ENCODE data around the gene VAV3. TPM values are rescaled to one million over a fixed set of nuclear protein-coding genes. Genes with fewer than 3 reads are reported as not detected.

The VAV3 gene
- total RNA-seq, 1 donor from 2014 or later, result 25.8 TPM

DNA sequence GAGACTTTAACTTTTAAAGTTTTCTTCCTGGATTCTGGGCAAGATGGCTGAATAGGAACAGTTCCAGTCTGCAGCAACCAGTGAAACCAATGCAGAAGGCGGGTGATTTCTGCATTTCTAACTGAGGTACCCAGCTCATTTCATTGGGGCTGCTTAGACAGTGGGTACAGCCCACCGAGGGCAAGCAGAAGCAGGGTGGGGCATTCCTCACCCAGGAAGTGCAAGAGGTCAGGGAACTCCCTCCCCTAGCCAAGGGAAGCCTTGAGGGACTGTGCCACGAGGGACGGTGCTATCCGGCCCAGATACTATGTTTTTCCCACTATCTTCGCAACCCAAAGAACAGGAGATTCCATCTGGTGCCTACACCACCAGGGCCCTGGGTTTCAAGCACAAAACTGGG, 121.0 kb downstream of the VAV3 start:
- H3K9me3 Mint-ChIP-seq (ENCODE audit: unreplicated experiment), result peaks cover 5% of the 10 kb centered on the region
- no peaks in the 10 kb centered on the region for H3K27me3 Mint-ChIP-seq (ENCODE audit: unreplicated experiment)
- peaks cover 14% of the 10 kb centered on the region for H3K36me3 Mint-ChIP-seq (ENCODE audit: unreplicated experiment)
- TF ChIP-seq, protein P1, sequence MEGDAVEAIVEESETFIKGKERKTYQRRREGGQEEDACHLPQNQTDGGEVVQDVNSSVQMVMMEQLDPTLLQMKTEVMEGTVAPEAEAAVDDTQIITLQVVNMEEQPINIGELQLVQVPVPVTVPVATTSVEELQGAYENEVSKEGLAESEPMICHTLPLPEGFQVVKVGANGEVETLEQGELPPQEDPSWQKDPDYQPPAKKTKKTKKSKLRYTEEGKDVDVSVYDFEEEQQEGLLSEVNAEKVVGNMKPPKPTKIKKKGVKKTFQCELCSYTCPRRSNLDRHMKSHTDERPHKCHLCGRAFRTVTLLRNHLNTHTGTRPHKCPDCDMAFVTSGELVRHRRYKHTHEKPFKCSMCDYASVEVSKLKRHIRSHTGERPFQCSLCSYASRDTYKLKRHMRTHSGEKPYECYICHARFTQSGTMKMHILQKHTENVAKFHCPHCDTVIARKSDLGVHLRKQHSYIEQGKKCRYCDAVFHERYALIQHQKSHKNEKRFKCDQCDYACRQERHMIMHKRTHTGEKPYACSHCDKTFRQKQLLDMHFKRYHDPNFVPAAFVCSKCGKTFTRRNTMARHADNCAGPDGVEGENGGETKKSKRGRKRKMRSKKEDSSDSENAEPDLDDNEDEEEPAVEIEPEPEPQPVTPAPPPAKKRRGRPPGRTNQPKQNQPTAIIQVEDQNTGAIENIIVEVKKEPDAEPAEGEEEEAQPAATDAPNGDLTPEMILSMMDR (IDR thresholded peaks at IDR 0.05; ENCODE audit: partially characterized antibody, unreplicated experiment), result no peak
- no peak overlapping the region for H3K4me3 Mint-ChIP-seq (ENCODE audit: unreplicated experiment)
- no peak for DNase-seq
- peaks cover 4% of the 10 kb centered on the region for H3K4me1 Mint-ChIP-seq (ENCODE audit: low read depth, unreplicated experiment)
- no peak overlapping the region for H3K27ac Mint-ChIP-seq (ENCODE audit: unreplicated experiment)

DNA sequence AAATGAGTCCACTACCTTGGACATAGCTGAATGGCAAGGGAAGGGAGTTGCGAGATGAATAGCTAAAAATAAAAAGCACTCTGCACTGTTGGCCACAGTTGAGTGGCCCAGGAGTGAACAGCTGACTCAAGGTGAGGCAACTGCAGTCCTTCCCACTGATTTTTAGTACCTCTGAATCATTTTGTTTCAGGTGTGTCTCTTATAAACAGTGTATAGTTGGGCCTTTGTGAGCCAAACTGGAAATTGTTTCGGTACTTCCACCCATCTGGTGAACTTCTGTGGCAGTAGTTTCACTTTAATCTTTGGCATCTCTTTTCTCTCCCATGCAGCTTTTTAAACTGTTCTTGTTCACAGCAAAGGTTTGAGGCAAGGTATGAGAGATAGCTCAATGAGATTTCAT, 122.7 kb downstream of the VAV3 start:
- no peak for DNase-seq
- Mint-ChIP-seq H3K36me3 (ENCODE audit: unreplicated experiment) (peaks cover 7% of the 10 kb centered on the region), H3K4me3 (ENCODE audit: unreplicated experiment) (no peak overlapping the region), H3K4me1 (ENCODE audit: low read depth, unreplicated experiment) (peaks cover 4% of the 10 kb centered on the region), H3K27me3 (ENCODE audit: unreplicated experiment) (no peaks in the 10 kb centered on the region), H3K9me3 (ENCODE audit: unreplicated experiment) (peaks cover 4% of the 10 kb centered on the region), H3K27ac (ENCODE audit: unreplicated experiment) (no peak overlapping the region)
- TF ChIP-seq, protein P1 (IDR thresholded peaks at IDR 0.05; ENCODE audit: partially characterized antibody, unreplicated experiment), result no peak

DNA sequence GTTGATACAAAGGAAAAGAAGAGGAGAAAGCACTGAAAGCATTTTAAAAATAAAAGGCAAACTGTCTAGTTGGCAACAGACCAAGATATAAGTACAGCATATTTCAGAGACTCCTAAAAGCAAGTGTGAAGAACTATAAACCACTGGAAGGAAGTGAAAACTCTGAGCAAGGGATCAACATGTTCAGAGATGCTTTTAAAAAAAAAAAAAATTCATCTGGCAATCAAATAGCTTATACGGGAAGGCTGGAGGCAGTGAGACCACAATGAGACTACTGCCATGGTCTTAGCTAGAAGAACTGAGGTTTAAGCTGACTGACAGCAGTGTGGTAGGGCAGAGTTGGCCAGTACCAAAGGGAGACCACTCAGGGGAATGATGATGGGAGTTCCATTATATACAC, 124.3 kb downstream of the VAV3 start:
- Mint-ChIP-seq H3K36me3 (ENCODE audit: unreplicated experiment) (peaks cover 4% of the 10 kb centered on the region), H3K27me3 (ENCODE audit: unreplicated experiment) (no peaks in the 10 kb centered on the region), H3K4me3 (ENCODE audit: unreplicated experiment) (no peak overlapping the region), H3K4me1 (ENCODE audit: low read depth, unreplicated experiment) (peaks cover 4% of the 10 kb centered on the region), H3K9me3 (ENCODE audit: unreplicated experiment) (peaks cover 2% of the 10 kb centered on the region), H3K27ac (ENCODE audit: unreplicated experiment) (no peak overlapping the region)
- DNase-seq, result no peak
- TF ChIP-seq, protein P1 (IDR thresholded peaks at IDR 0.05; ENCODE audit: partially characterized antibody, unreplicated experiment), result no peak

DNA sequence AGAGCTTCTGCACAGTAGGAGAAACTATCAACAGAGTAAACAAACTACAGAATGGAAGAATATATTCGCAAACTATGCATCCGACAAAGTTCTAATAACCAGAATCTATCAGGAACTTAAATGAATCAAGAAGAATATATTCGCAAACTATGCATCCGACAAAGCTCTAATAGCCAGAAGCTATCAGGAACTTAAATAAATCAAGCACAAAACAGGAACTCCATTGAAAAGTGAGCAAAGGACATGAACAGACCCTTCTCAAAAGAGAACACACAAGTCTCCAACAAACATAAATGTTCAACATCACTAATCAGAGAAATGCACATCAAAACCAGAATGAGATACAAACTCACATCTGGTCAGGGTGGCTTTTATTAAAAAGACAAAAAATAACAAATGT, 126.9 kb downstream of the VAV3 start:
- Mint-ChIP-seq H3K27me3 (ENCODE audit: unreplicated experiment) (no peaks in the 10 kb centered on the region), H3K27ac (ENCODE audit: unreplicated experiment) (no peak overlapping the region)
- TF ChIP-seq, protein P1 (IDR thresholded peaks at IDR 0.05; ENCODE audit: partially characterized antibody, unreplicated experiment), result no peak

DNA sequence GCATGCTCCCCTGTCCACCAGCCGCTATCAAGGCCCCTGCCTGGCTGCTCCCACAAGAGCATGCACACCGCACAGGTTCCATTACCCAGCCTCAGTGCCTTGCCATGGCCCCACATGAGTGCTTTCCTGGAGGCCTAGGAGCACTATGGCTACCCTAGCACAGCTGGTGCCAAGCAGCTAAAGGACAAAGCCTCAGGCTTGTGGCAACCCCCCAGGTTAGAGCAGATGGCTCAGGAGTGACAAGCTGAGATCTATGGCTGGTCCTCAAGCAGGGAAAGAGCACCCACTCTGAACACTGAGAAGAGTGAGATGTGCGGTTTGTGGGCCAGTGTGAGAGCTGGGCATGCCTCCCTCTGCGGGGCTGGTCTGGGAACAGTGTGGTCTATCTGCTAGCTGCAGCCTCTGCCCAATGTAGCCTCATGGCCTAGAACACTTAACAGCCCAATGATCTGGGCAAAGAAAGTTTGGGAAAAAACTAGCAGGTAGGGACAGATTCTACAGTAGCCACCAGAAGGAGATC, 129.8 kb downstream of the VAV3 start:
- no peak overlapping the region for H3K4me3 Mint-ChIP-seq (ENCODE audit: unreplicated experiment)
- H3K9me3 Mint-ChIP-seq (ENCODE audit: unreplicated experiment), result peaks cover 3% of the 10 kb centered on the region
- H3K36me3 Mint-ChIP-seq (ENCODE audit: unreplicated experiment), result no peaks in the 10 kb centered on the region
- no peaks in the 10 kb centered on the region for H3K27me3 Mint-ChIP-seq (ENCODE audit: unreplicated experiment)
- peaks cover 2% of the 10 kb centered on the region for H3K4me1 Mint-ChIP-seq (ENCODE audit: low read depth, unreplicated experiment)
- no peak for DNase-seq
- TF ChIP-seq, protein P1 (IDR thresholded peaks at IDR 0.05; ENCODE audit: partially characterized antibody, unreplicated experiment), result no peak
- H3K27ac Mint-ChIP-seq (ENCODE audit: unreplicated experiment), result no peak overlapping the region

More for the DNA sequence above, 126.9 kb downstream of the VAV3 start:
- Mint-ChIP-seq H3K9me3 (ENCODE audit: unreplicated experiment) (peaks cover 2% of the 10 kb centered on the region), H3K4me1 (ENCODE audit: low read depth, unreplicated experiment) (peaks cover 4% of the 10 kb centered on the region), H3K36me3 (ENCODE audit: unreplicated experiment) (no peaks in the 10 kb centered on the region), H3K4me3 (ENCODE audit: unreplicated experiment) (no peak overlapping the region)
- DNase-seq, result no peak
